ENCODE data around the gene NR2E3.

GRCh38 chr15:71811036-71811736 is 832 bp downstream of the NR2E3 start:
- TF ChIP-seq GATA2 (IDR thresholded peaks at IDR 0.05; ENCODE audit: low read depth, low read length) (no peak), GATA3 (IDR thresholded peaks at IDR 0.05; ENCODE audit: low read depth, low read length) (no peak)

All from SH-SY5Y (cell line).